K562 (cell line): Measurements from ENCODE around the gene OXLD1. TPM values are rescaled to one million over a fixed set of nuclear protein-coding genes. Genes with fewer than 3 reads are reported as not detected.

Source experiments
- ADNP ChIP-seq: fragments of 200-800 bp; sonication (Bioruptor generic); IDR thresholded peaks from 2 replicates; pipeline ENCODE4 v1.6.1; 2016; ENCODE audit warnings: missing genetic modification characterization, missing compliant biosample characterization
- GTF2F1 ChIP-seq: IDR thresholded peaks from 2 replicates; pipeline ENCODE4 v1.6.1; 2011; ENCODE audit warnings: low read depth, low read length, improper control_type of control experiment
- PRMT5 ChIP-seq: sonication (generic); formaldehyde crosslinking; IDR thresholded peaks from 2 replicates; pipeline ENCODE4 v1.5.0; 2020; ENCODE audit warnings: missing genetic modification reagents
- RB1 ChIP-seq: fragments of 450-650 bp; IDR thresholded peaks from 2 replicates; pipeline ENCODE4 v1.6.1; 2017; ENCODE audit warnings: low read depth, mild to moderate bottlenecking
- TAF9B ChIP-seq: fragments of 450-650 bp; IDR thresholded peaks from 2 replicates; pipeline ENCODE4 v1.6.1; 2018; ENCODE audit warnings: mild to moderate bottlenecking; ENCODE audit not compliant: partially characterized antibody
- ZNF174 ChIP-seq: fragments of 250-450 bp; sonication (Bioruptor Pico); IDR thresholded peaks from 2 replicates; pipeline ENCODE4 v1.4.0; 2020; ENCODE audit warnings: mild to moderate bottlenecking
- ZNF175 ChIP-seq: fragments of 200-800 bp; sonication (Bioruptor generic); IDR thresholded peaks from 2 replicates; pipeline ENCODE4 v1.6.1; 2016; ENCODE audit warnings: low read depth, mild to moderate bottlenecking, missing genetic modification characterization, missing compliant biosample characterization
- ZNF232 ChIP-seq: sonication (generic); formaldehyde crosslinking; IDR thresholded peaks from 2 replicates; pipeline ENCODE4 v1.8.0; 2022; ENCODE audit warnings: mild to moderate bottlenecking, missing genetic modification reagents
- ZNF263 ChIP-seq: sonication (generic); formaldehyde crosslinking; IDR thresholded peaks from 2 replicates; pipeline ENCODE4 v1.8.0; 2022; ENCODE audit warnings: mild to moderate bottlenecking, missing genetic modification reagents, borderline replicate concordance
- ZNF695 ChIP-seq: fragments of 450-650 bp; formaldehyde crosslinking; IDR thresholded peaks from 2 replicates; pipeline ENCODE4 v1.4.0; 2020; ENCODE audit warnings: mild to moderate bottlenecking, moderate library complexity
- ZNF707 ChIP-seq: fragments of 250-450 bp; sonication (Bioruptor Pico); conservative IDR thresholded peaks from 2 replicates; pipeline ENCODE4 v1.8.0; 2022; ENCODE audit warnings: inconsistent platforms, mild to moderate bottlenecking, moderate library complexity
- ZSCAN29 ChIP-seq: fragments of 450-650 bp; IDR thresholded peaks from 2 replicates; pipeline ENCODE4 v1.6.1; 2017
- polyA plus RNA-seq, 8 experiments: library from polyadenylated mRNA; depleted of rRNA in 4 of 8; stranded (reverse) in 5 of 8; unstranded in 3 of 8; fragments of >200 nt; fragmentation: Nextera tagmentation in 2 of 8; fragmentation: Illumina TruSeq in 1 of 8; extraction: Ambion mirVana in 2 of 8; extraction: Trizol in 1 of 8; gene quantifications; 2 replicates each; pipeline versions ENCODE4 v1.2.1 to v1.2.3, GENCODE V29; 2011 to 2014; ENCODE audit warnings: inconsistent platforms in 1 of 8, missing spikeins in 1 of 8
- total RNA-seq, 7 experiments: library from RNA; depleted of rRNA in 6 of 7; stranded (reverse); fragments of >200 nt in 6 of 7; fragmentation: Illumina TruSeq in 2 of 7; extraction: Trizol in 2 of 7; gene quantifications; 2 replicates each; pipeline versions ENCODE4 v1.2.1 to v1.2.3, GENCODE V29; 2011 to 2021; ENCODE audit warnings: low replicate concordance in 1 of 7
- TF ChIP-seq, protein P1 (sequence below): fragments of 450-650 bp; IDR thresholded peaks from 2 replicates; pipeline ENCODE4 v1.6.1; 2018; ENCODE audit not compliant: partially characterized antibody
- TF ChIP-seq, protein P2 (sequence below), 3 experiments: fragments of 200-800 bp in 1 of 3; fragments of 250-450 bp in 1 of 3; fragments of 450-650 bp in 1 of 3; sonication (Bioruptor Pico) in 1 of 3; sonication (Bioruptor generic) in 1 of 3; formaldehyde crosslinking in 1 of 3; IDR thresholded peaks; 2 replicates each; pipeline versions ENCODE4 v1.6.1 to v1.8.0; 2016 to 2022; ENCODE audit warnings: mild to moderate bottlenecking in 2 of 3, missing genetic modification characterization in 2 of 3, missing compliant biosample characterization in 1 of 3, moderate library complexity in 1 of 3
- TF ChIP-seq, protein P3 (sequence below): IDR thresholded peaks from 2 replicates; pipeline ENCODE4 v1.6.1; 2012; ENCODE audit warnings: low read depth, low read length, improper control_type of control experiment, borderline replicate concordance
- TF ChIP-seq, protein P4 (sequence below): sonication (generic); formaldehyde crosslinking; IDR thresholded peaks from 2 replicates; pipeline ENCODE4 v1.8.0; 2022; ENCODE audit warnings: mild to moderate bottlenecking, missing genetic modification reagents

Gene OXLD1
- total and polyA plus RNA-seq, 9 of the 15 experiments (the other 6 are each of a cell fraction or from before 2014, with no cell fraction given), result 4.4 to 115 (median 29.3) TPM

DNA sequence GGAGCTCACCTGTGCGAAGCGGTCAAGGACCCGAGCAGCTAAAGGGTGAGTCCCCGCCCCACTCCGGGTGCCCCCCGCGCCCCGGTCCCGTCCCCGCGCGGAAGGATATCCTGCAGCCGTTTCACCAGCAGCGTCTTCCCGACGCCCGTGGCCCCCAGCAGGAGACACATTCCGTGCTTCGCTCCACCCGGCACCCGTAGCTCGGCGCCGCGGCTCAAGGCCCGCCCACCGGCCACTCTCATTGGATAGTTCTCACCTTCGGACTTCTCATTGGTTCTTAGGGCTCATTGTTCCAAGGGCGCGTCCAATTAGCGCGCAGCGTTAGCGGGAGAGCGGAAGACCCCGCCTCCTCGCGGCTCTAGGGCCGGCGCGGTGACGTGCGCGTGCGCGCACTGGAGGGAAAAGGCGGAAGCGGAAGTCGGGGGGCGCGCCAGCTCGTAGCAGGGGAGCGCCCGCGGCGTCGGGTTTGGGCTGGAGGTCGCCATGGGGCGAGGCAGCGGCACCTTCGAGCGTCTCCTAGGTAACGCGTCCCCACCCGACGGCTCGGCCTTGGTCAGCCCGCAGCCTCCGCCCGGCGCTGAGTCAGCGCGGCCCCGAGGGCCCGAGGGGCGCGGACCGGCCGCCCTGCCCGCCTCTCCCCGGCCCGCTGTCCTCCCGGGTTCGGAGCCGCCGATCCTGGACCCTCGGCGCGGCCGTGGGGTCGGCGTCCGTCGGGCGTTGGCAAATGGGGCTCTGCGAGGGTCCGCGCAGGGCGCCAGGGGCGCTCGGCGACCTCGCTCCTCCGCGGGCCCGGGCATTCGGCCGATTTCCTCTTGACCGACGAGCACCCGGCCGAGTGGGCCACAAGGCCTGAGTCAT, 17.4 kb upstream of the OXLD1 start, which contains the start of the genes ARL16 and HGS (continued):
- TF ChIP-seq, protein P1, sequence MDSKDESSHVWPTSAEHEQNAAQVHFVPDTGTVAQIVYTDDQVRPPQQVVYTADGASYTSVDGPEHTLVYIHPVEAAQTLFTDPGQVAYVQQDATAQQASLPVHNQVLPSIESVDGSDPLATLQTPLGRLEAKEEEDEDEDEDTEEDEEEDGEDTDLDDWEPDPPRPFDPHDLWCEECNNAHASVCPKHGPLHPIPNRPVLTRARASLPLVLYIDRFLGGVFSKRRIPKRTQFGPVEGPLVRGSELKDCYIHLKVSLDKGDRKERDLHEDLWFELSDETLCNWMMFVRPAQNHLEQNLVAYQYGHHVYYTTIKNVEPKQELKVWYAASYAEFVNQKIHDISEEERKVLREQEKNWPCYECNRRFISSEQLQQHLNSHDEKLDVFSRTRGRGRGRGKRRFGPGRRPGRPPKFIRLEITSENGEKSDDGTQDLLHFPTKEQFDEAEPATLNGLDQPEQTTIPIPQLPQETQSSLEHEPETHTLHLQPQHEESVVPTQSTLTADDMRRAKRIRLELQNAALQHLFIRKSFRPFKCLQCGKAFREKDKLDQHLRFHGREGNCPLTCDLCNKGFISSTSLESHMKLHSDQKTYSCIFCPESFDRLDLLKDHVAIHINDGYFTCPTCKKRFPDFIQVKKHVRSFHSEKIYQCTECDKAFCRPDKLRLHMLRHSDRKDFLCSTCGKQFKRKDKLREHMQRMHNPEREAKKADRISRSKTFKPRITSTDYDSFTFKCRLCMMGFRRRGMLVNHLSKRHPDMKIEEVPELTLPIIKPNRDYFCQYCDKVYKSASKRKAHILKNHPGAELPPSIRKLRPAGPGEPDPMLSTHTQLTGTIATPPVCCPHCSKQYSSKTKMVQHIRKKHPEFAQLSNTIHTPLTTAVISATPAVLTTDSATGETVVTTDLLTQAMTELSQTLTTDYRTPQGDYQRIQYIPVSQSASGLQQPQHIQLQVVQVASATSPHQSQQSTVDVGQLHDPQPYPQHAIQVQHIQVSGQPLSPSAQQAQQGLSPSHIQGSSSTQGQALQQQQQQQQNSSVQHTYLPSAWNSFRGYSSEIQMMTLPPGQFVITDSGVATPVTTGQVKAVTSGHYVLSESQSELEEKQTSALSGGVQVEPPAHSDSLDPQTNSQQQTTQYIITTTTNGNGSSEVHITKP, result peak; percentile 41
- TF ChIP-seq ZNF232 (CRISPR knock-in tag), result no peak
- peak; percentile 74 for TF ChIP-seq RB1
- peak; percentile 25; the same call in 1 of the 2 replicates for TF ChIP-seq ZNF263 (CRISPR knock-in tag)
- TF ChIP-seq, protein P2, sequence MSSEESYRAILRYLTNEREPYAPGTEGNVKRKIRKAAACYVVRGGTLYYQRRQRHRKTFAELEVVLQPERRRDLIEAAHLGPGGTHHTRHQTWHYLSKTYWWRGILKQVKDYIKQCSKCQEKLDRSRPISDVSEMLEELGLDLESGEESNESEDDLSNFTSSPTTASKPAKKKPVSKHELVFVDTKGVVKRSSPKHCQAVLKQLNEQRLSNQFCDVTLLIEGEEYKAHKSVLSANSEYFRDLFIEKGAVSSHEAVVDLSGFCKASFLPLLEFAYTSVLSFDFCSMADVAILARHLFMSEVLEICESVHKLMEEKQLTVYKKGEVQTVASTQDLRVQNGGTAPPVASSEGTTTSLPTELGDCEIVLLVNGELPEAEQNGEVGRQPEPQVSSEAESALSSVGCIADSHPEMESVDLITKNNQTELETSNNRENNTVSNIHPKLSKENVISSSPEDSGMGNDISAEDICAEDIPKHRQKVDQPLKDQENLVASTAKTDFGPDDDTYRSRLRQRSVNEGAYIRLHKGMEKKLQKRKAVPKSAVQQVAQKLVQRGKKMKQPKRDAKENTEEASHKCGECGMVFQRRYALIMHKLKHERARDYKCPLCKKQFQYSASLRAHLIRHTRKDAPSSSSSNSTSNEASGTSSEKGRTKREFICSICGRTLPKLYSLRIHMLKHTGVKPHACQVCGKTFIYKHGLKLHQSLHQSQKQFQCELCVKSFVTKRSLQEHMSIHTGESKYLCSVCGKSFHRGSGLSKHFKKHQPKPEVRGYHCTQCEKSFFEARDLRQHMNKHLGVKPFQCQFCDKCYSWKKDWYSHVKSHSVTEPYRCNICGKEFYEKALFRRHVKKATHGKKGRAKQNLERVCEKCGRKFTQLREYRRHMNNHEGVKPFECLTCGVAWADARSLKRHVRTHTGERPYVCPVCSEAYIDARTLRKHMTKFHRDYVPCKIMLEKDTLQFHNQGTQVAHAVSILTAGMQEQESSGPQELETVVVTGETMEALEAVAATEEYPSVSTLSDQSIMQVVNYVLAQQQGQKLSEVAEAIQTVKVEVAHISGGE (CRISPR knock-in tag; IDR thresholded peaks at IDR 0.05), result peak in 1 of 3 experiments; percentile 68; a peak in 2 of 6 replicates
- TF ChIP-seq ZNF174 (CRISPR knock-in tag), result no peak
- TF ChIP-seq ZNF695 (CRISPR knock-in tag), result no peak
- TF ChIP-seq ZSCAN29, result no peak
- no peak for TF ChIP-seq ADNP
- TF ChIP-seq, protein P3, sequence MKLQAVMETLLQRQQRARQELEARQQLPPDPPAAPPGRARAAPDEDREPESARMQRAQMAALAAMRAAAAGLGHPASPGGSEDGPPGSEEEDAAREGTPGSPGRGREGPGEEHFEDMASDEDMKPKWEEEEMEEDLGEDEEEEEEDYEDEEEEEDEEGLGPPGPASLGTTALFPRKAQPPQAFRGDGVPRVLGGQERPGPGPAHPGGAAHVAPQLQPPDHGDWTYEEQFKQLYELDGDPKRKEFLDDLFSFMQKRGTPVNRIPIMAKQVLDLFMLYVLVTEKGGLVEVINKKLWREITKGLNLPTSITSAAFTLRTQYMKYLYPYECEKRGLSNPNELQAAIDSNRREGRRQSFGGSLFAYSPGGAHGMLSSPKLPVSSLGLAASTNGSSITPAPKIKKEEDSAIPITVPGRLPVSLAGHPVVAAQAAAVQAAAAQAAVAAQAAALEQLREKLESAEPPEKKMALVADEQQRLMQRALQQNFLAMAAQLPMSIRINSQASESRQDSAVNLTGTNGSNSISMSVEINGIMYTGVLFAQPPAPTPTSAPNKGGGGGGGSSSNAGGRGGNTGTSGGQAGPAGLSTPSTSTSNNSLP, result no peak
- no peak for TF ChIP-seq ZNF707 (CRISPR knock-in tag)
- no peak for TF ChIP-seq PRMT5 (CRISPR knock-in tag)
- TF ChIP-seq ZNF175 (CRISPR knock-in tag), result no peak
- no peak for TF ChIP-seq GTF2F1
- TF ChIP-seq, protein P4, sequence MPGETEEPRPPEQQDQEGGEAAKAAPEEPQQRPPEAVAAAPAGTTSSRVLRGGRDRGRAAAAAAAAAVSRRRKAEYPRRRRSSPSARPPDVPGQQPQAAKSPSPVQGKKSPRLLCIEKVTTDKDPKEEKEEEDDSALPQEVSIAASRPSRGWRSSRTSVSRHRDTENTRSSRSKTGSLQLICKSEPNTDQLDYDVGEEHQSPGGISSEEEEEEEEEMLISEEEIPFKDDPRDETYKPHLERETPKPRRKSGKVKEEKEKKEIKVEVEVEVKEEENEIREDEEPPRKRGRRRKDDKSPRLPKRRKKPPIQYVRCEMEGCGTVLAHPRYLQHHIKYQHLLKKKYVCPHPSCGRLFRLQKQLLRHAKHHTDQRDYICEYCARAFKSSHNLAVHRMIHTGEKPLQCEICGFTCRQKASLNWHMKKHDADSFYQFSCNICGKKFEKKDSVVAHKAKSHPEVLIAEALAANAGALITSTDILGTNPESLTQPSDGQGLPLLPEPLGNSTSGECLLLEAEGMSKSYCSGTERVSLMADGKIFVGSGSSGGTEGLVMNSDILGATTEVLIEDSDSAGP, result no peak
- TF ChIP-seq TAF9B, result no peak
